Stimulated activated CD8-positive, alpha-beta memory T cell treated with anti-CD3 and anti-CD28 coated beads, Interleukin-15, amount 100 ng/mL, for 24 hours (primary cell): ENCODE data around the gene ILF3.

Experiments used
- DNase-seq: peaks from one replicate; pipeline ENCODE4 v3.0.0-alpha.2; 2020; ENCODE audit warnings: low read depth

ILF3 gene

DNA sequence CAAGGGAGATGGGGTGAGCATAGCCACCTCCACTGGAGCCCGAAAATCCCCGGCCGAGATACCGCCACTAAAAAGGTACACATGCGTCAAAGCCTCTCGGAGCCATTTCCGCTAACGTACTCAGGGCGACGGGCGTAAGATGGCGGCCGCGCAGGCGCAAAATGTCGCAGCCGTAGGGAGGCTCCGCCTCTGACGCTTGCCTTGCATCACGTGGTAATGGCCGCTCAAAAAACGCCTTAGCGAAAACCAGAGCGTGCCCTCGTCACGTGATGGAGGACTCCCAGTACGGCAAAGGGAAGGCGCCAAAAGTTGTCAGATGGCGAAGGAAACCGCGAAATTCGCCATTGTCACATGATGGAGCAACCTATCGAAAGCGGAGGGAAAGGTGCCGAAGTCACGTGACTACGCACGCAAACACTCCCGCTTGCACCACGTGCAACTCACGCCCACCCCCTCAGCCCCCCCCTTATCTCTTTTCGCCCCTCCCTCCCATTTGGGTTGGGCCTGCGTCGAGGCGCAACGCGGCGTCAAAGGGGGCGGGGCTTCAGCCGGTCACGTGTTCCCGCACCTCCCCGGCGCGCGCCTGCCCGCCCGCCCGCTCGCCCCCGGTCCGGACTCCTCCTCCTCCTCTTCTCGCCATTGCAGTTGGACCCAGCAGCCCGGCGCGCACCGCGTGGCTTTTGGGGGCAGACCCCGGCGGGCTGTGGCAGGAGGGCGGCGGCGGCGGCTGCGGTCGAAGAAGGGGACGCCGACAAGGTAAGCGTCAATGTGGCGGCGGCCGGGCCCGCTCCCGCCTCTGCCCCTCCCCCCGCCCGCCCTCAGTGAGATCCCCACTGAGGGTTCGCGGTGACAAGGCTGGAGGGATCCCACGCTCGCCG is at the start of gene ILF3:
Gene ILF3, plus strand, starts transcription at position 615 of the 878 bp plus-strand sequence. CDS start 16,260 bp downstream, outside the sequence.
- peak; percentile 95 for DNase-seq

DNA sequence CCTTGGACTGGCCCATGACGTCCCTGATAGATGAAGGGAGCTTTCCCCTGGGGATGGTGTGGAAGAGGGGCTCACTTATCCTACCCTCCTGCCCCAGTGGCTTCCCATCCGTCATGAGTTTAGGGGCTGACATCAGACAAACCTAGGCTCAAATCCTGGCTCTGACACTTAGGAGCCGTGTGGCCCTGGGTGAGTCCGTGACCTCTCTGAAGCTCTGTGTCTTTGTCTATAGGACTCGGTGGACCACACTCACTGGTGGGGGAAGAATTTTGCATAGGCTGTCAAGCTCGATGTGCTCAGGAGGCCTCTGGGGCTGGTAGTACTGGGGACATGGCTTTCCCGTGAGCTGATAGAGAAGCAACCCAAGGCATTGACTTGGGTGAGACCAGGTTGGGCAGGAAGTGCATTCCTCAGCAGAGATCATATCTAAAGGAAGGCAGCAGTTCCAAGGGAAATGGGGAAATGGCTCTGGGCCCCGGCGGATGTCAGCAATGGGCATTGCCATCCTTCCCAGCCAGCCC is 49.6 kb upstream of the ILF3 start:
- DNase-seq = no peak

DNA sequence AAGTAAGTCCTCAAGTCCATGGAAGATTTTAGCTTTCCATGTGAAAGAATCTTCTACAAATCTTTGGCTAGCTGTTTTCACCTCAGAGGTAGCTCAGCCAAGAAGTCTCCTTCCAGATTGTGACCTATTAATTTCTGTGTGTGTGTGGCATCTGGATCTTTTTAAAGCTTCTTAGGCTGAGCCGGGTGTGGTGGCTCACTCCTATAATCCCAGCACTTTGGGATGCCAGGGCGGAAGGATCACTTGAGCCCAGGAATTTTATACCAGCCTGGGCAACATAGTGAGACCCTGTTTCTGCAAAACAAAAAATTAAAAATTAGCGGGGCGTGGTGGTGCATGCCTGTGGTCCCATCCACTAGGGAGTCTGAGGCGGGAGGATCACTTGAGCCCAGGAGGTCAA is 42.2 kb upstream of the ILF3 start:
- DNase-seq = no peak

DNA sequence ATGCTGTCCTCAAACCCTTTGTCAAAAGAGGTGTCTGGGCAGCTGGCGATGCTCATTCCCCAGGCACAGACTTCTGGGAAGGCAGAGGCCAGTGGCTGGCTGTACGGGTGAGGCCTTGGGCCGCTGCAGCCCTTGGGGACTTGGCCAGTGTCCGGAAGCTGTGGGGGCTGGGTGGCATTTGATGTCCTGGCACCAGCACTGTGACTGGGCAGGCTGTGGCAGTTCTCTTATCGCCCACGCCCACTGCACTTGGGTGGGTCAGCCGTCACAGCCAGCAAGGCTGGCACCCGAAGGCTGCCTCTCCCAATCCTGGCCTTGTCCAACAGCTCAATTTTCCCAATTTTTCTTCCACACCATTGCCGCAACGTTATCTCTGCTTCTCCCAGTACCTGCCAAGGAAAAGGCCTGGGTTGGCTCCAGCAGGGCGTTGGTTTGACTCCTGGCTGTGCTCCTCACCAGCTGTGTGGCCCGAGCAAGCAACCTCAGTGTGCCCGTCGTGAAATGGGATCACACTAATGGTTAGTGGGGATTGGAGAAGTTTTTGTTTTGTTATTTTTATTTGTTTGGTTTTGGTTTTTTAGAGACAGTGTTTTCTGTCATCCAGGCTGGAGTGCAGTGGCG is 41.5 kb upstream of the ILF3 start:
- no peak for DNase-seq

DNA sequence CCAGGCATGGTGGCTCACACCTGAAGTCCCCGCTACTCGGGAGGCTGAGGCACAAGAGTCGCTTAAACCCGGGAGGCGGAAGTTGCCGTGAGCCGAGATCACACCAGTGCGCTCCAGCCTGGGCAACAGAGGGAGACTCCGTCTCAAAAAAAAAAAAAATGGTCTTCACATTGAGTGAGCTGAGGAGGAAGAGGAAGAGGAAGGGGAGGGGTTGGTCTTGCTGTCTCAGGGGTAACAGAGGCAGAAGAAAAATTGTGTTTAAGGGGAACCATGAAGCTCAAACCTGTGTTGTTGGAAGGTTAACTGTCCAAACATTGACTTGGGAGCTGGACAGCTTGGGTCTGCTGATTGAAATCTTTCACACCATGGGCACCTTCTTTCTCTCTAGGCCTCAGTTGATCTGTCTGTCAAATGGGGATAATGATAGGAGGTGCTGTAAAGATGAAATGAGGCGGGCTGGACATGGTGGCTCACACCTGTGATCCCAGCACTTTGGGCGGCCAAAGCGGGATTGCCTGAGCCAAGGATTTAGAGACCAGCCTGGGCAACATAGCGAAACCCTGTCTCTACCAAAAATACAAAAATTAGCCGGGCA is 38.6 kb upstream of the ILF3 start:
- DNase-seq = no peak

DNA sequence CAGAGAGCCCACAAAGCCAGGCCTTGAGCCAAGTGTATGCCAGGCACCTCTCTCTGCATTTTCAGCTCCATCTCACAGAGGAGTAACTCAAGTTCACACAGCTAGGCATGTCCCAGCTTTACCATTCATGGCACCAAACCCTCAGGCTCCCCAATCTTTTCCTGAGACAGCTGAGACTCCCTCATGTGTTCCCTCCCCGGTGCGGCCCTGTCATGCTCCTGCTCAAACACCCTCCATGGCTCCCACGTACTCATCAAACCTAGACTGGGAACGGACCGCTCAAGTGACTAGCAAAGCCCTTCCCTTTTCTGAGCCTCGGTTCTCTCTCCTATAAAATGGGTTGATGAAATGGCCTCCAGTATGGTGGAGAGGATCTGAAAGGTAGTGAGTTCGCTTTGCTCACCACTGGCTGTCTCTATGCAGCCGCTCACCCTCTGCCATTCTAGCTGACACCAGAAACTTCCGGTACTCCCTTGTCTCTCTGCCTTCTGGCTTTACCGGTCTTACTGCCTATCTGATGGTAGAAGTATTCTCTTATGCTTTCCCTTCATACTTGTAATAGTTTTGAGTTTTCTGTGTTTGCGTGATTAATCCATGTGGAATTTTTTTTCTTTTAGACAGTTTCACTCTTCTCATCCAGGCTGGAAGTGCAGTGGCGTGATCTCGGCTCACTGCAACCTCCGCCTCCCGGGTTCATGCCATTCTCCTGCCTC is 36.6 kb upstream of the ILF3 start:
- no peak for DNase-seq

DNA sequence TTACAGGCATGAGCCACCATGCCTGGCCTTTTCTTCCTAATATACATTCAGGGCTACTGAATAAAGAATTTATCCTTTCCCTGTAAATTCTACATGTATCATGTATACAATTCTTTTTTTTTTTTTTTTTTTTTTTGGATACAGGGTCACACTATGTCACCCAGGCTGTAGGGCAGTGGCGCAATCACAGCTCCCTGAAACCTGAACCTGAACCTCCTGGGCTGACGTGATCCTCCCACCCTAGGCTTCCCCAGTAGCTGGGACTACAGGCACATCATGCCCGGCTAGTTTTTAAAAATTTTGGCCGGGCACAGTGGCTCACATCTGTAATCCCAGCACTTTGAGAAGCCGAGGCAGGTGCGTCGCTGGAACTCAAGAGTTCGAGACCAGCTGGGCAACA is 35.3 kb upstream of the ILF3 start:
- DNase-seq = no peak

DNA sequence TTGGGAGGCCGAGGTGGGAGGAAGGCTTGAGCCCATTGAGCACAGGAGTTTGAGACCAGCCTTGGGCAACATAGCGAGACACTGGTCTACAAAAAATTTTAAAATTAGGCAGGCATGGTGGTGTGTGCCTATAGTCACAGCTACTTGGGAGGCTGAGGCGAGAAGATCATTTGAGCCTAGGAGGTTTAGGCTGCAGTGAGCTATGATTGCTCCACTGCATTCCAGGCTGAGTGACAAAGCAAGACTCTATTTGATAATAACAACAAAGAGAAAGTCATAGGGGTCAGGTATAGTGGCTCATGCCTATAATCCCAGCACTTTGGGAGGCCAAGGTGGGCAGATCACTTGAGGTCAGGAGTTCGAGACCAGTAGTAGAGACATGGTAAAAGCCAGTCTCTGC is 33.4 kb upstream of the ILF3 start:
- no peak for DNase-seq

DNA sequence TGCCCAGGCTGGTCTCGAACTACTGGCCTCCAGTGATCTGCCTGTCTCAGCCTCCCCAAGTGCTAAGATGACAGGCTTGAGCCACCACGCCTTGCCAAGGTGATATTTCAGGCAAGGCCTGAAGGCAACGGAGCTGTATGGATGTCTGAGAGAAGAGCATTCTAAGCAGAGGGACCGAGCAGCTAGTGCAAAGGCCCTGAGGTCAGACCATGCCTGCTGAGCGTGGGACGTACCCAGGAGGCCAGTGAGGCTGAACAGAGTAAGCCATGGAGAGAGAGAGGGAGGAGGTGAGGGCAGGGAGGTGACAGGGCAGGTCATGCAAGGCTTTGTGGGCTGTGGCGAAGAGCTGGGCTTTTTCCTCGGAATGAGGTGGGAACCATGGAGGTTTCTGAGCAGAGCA is 32.2 kb upstream of the ILF3 start:
- DNase-seq = no peak

DNA sequence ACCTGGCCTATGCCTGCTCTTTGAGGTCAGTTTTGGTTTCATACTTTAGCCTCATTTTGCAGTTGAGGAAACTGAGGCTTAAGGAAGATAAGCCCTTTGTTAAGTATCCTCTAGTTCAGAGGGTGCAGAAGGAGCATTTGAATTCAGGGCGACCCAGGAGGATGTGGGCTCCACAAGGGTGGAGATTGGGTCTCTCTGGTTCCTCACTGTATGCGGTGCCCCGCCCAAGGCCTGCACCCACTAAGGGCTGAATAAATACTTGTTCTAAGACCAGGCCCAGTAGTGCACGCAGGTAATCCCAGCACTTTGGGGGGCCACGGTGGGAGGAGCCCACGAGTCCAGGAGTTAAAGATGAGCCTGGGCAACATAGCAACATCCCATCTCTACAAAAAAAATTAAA is 29.6 kb upstream of the ILF3 start:
- no peak for DNase-seq

DNA sequence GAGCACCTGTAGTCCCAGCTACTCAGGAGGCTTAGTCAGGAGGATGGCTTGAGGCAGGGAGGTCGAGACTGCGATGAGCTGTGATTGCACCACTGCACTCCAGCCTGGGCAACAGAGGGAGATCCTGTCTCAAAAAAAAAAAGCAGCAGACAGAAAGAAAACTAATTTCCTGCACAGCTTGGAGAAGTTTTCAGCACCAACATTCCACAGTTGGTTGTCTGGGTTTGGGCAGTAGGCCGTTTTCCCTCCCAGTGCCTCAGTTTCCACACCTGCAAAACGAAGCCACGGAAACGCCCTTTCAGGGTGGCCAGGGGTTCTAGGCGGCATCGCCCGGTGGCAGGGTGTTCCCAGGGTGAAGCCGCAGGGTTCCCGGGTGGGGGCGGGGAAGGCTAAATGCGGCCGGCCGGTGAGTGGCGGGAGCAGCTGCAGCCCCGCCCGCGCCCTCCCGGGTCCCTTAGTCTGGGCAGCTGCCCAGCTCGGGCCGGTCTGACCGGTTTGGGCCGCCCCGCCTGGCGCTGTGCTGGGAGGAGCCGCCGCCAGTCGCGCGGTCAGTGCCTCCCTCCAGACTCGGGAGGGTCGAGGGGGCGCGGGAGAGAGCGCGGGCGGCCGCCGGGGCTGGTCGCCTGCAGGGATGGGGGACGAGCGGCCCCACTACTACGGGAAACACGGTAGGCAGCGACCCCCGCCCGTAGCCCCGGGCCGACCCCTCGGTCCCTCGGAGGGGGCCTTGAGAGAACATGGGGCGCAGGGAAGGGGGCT is 29.0 kb upstream of the ILF3 start, which contains the start of gene SLC44A2:
Gene SLC44A2, plus strand, starts transcription at position 551 of the 759 bp plus-strand sequence. Its CDS starts 81 bp downstream, at position 632.
- no peak for DNase-seq

DNA sequence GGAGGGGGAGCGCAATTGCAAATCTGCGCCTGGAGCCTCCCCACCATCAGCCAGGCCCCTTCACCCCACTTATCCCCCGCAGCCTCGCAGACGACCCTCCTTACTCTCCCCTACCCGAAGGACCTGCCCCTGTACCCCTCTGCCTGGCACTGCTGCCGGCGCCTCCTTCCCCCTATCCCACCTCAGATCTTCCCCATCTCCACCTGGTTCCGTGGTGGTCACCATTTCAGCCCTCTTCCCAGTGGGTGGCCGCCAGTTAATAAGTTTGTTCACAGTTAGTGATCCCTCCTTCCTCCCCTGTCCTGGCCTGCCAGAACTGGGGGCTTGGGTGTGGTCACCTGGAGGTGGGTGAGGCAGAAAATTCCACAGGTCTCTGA is 28.4 kb upstream of the ILF3 start:
- DNase-seq = no peak

DNA sequence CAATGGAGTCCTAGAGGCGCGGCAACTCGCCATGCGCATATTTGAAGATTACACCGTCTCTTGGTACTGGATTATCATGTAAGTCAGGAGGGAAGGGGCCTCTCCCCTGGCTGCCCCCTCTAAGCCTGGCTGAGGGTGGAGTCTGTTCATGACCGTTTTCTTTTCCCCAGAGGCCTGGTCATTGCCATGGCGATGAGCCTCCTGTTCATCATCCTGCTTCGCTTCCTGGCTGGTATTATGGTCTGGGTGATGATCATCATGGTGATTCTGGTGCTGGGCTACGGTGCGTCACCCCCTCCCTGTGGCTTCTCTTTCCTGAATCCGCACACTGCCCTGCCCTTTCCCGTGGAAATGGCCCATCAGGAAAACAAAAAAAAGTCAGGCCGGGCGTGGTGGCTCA is 22.3 kb upstream of the ILF3 start:
- no peak for DNase-seq

DNA sequence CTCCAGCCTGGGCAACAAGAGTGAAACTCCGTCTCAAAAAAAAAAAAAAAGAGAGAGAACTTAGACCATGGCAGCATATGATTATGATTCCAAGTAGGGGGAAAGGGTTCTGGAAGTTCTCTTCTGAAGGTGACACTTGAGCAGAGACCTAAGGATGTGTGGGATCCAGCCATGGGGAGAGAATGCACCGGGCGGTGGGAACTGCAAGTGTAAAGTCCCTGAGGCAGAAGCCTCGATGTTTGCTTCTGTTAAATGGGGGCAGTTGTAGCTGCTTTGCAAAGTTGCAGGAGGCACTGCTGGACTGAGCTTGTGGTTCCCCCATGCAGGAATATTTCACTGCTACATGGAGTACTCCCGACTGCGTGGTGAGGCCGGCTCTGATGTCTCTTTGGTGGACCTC is 19.7 kb upstream of the ILF3 start:
- DNase-seq = no peak

DNA sequence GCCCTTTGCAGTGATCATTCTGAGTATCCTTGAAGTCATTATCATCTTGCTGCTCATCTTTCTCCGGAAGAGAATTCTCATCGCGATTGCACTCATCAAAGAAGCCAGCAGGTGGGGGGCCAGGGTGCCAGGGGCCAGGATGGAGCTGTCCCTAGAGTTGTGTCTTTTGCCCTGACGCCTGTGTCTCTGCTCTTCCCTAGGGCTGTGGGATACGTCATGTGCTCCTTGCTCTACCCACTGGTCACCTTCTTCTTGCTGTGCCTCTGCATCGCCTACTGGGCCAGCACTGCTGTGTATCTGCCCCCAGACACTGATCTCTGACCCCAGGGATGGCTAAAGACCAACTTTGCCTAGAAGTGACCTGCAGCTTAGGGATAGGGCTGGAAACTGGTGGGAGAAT is 19.2 kb upstream of the ILF3 start:
- no peak for DNase-seq

DNA sequence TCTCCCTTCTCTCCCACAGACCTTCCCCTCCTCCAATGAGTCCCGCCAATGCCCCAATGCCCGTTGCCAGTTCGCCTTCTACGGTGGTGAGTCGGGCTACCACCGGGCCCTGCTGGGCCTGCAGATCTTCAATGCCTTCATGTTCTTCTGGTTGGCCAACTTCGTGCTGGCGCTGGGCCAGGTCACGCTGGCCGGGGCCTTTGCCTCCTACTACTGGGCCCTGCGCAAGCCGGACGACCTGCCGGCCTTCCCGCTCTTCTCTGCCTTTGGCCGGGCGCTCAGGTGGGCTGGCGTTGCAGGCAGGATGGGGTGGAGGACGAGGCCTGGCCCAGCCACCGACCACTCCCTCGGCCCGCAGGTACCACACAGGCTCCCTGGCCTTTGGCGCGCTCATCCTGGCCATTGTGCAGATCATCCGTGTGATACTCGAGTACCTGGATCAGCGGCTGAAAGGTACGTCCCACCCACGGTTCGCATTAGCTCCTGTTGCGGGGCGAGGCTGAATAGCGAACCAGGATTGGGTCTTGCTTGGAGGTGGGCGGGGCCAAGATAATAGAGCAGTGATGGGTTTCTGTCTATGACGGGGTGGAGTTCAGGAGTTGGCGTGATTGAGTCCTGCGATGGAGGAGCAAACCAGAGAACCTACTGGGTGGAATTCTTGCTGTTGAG is 17.7 kb upstream of the ILF3 start:
- DNase-seq = no peak

DNA sequence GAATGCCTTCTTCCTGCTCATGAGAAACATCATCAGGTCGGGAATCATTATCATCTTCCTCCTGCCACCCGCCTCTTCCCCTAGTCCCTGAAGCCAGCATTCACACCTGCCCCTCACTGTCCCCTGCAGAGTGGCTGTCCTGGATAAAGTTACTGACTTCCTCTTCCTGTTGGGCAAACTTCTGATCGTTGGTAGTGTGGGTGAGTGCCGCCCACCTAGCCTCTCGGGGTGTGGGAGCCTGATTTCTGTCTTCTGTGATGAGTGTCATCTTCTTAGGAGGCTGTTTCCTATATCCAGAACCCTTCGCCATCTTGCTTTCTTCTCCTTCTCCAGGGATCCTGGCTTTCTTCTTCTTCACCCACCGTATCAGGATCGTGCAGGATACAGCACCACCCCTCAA is 16.3 kb upstream of the ILF3 start:
- DNase-seq = no peak

DNA sequence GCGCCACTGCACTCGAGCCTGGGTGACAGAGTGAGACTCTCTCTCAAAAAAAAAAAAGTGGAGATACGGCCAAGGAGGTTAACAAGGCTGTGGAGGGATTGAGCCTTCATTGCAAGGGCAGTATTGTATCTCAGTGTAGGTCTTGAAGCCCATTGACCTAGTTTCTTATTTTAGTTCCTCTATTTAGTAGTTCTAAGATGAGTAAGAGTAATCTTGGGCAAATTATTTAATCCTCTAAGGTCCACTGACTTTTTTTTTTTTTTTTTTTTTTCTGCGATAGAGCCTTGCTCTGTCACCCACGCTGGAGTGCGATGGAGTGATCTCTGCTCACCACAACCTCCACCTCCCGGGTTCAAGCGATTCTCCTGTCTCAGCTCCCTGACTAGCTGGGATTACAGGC is 14.3 kb upstream of the ILF3 start:
- no peak for DNase-seq

DNA sequence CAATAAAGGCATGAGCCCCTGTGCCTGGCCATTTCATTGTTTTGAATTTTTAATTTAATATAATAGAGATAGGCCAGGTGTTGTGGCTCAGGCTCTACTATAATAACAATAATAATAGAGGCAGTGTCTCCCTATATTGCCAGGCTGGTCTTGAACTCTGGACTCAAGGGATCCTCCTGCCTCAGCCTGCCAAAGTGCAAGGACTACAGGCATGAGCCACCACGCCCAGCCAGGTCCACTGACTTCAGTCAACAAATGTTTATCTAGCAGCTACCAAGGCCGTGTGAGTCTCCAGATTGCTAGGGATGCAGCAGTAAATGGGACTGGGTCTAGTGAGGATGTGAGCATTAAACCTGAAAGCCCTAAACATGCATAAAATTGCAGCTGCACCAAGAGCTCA is 13.8 kb upstream of the ILF3 start:
- no peak for DNase-seq

DNA sequence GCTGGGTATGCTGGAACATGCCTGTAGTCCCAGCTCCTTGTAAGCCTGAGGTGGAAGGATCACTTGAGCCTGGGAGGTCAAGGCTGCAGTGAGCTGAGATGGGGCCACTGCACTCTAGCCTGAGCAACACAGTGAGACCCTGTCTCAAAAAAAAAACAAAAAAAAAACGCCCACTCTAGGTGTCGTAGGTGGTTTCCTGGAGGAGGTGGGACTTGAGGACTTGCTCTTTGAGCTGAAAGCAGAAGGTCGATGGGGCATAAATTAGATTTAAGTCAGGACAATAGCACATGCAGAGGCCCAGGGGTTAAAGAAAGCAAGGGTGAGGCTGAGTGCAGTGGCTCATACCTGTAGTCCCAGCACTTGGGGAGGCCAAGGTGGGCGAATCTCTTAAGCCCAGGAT is 12.9 kb upstream of the ILF3 start:
- DNase-seq = no peak
